Progenitor cell of endocrine pancreas (in vitro differentiated cells): ENCODE results near the gene EIF3A. TPM values are rescaled to one million over a fixed set of nuclear protein-coding genes. Genes with fewer than 3 reads are reported as not detected.

Experiments used
- DNase-seq: peaks from one replicate; pipeline ENCODE4 v3.0.0; 2021; ENCODE audit warnings: low spot score; ENCODE audit not compliant: unreplicated experiment
- H3K27ac Mint-ChIP-seq: 2 replicates; pipeline ENCODE4 v1.8.0; 2021; ENCODE audit warnings: mild to moderate bottlenecking, moderate library complexity, mixed read lengths
- H3K27me3 Mint-ChIP-seq: 2 replicates; pipeline ENCODE4 v1.8.0; 2021; ENCODE audit warnings: mixed read lengths
- H3K36me3 Mint-ChIP-seq: 2 replicates; pipeline ENCODE4 v1.8.0; 2022; ENCODE audit warnings: mixed read lengths; ENCODE audit not compliant: insufficient read depth
- H3K4me1 Mint-ChIP-seq: 2 replicates; pipeline ENCODE4 v1.8.0; 2021; ENCODE audit warnings: low read depth, mixed read lengths
- H3K4me3 Mint-ChIP-seq: 2 replicates; pipeline ENCODE4 v1.8.0; 2021; ENCODE audit warnings: low read depth, mild to moderate bottlenecking, moderate library complexity, mixed read lengths
- H3K9me3 Mint-ChIP-seq: 2 replicates; pipeline ENCODE4 v1.8.0; 2021; ENCODE audit warnings: low read depth, mixed read lengths
- CTCF ChIP-seq: fragments of 200-600 bp; sonication (generic); IDR thresholded peaks from one replicate; pipeline ENCODE4 v1.5.0; 2021; ENCODE audit warnings: antibody characterized with exemption, mild to moderate bottlenecking; ENCODE audit not compliant: unreplicated experiment
- total RNA-seq: library from RNA; stranded (reverse); gene quantifications from 2 replicates; pipeline ENCODE4 v1.2.1, GENCODE V29; 2021

Gene EIF3A
- total RNA-seq, 1 donor from 2014 or later: 127 TPM

GRCh38 chr10:119079599-119080520, 757 bp downstream of the EIF3A start:
- no peaks in the 10 kb centered on the region for H3K27me3 Mint-ChIP-seq
- H3K27ac Mint-ChIP-seq: peak overlapping the region; percentile 98
- no peaks in the 10 kb centered on the region for H3K9me3 Mint-ChIP-seq
- H3K4me3 Mint-ChIP-seq: peak overlapping the region; percentile 91
- peak; percentile 19 for DNase-seq
- H3K4me1 Mint-ChIP-seq: peaks cover 17% of the 10 kb centered on the region
- TF ChIP-seq CTCF: no peak
- peaks cover 4% of the 10 kb centered on the region for H3K36me3 Mint-ChIP-seq

GRCh38 chr10:119078422-119079179, 2.0 kb downstream of the EIF3A start:
- H3K27ac Mint-ChIP-seq: peak overlapping the region; percentile 98
- no peaks in the 10 kb centered on the region for H3K27me3 Mint-ChIP-seq
- no peak for DNase-seq
- H3K4me3 Mint-ChIP-seq: peak overlapping the region; percentile 91
- H3K4me1 Mint-ChIP-seq: peaks cover 14% of the 10 kb centered on the region
- H3K36me3 Mint-ChIP-seq: peaks cover 4% of the 10 kb centered on the region
- no peak for TF ChIP-seq CTCF
- H3K9me3 Mint-ChIP-seq: no peaks in the 10 kb centered on the region

DNA sequence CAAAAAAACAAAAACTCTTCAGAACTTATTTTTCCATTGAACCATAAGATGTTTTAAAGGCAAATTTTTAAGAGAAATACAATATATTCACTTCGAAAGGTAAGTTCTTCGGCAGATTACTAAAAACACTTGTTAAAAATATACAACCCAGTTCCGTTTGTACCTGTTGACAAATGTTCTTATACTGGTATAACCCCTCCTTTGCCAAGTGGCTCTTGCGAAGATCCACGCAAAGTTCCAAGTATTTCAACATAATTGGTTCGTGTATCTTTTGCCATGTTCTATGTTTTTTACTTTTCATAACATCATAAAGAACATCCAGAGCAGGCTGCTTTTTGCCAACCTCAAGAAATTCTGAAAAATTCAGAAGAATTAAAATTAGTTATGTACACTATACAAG, 7.0 kb downstream of the EIF3A start:
- H3K4me3 Mint-ChIP-seq: no peak overlapping the region
- no peak for DNase-seq
- TF ChIP-seq CTCF: no peak
- no peak overlapping the region for H3K27ac Mint-ChIP-seq
- no peaks in the 10 kb centered on the region for H3K27me3 Mint-ChIP-seq
- peaks cover 32% of the 10 kb centered on the region for H3K36me3 Mint-ChIP-seq
- peaks cover 3% of the 10 kb centered on the region for H3K4me1 Mint-ChIP-seq
- H3K9me3 Mint-ChIP-seq: no peaks in the 10 kb centered on the region

- H3K4me1 Mint-ChIP-seq: no peaks in the 10 kb centered on the region
- no peak for DNase-seq
- peaks cover 40% of the 10 kb centered on the region for H3K36me3 Mint-ChIP-seq
- TF ChIP-seq CTCF: no peak
- no peaks in the 10 kb centered on the region for H3K27me3 Mint-ChIP-seq
- no peak overlapping the region for H3K27ac Mint-ChIP-seq
- H3K4me3 Mint-ChIP-seq: no peak overlapping the region
- H3K9me3 Mint-ChIP-seq: no peaks in the 10 kb centered on the region
Observed at GRCh38 chr10:119070395-119071165, 10.0 kb downstream of the EIF3A start.

DNA sequence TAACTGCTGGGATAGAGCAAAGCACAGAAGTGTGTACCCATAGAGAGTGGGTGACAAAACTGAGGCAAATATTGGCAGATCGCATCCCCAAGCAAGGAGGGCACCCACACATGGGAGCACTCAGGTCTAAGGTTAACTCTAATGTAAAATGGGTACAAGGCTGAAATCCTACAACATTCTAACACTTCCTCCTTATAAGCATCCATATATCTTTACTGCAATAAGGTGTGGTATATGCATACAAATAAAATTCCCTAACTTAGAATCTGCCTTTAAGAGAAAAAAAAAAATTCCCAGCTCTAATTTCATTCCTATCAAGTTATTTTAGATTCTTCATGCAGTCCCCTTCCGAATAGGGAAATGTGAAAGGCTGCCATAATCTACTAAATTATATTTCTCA, 18.7 kb downstream of the EIF3A start:
- TF ChIP-seq CTCF: no peak
- Mint-ChIP-seq H3K4me1 (peaks cover 1% of the 10 kb centered on the region), H3K9me3 (no peaks in the 10 kb centered on the region), H3K4me3 (no peak overlapping the region), H3K36me3 (peaks cover 42% of the 10 kb centered on the region), H3K27ac (no peak overlapping the region), H3K27me3 (no peaks in the 10 kb centered on the region)
- no peak for DNase-seq
